ENCODE measurements around the gene DUSP16. TPM values are rescaled to one million over a fixed set of nuclear protein-coding genes. Genes with fewer than 3 reads are reported as not detected.

Gene DUSP16
- total RNA-seq, 1 donor from 2014 or later: 26.1 TPM

DNA sequence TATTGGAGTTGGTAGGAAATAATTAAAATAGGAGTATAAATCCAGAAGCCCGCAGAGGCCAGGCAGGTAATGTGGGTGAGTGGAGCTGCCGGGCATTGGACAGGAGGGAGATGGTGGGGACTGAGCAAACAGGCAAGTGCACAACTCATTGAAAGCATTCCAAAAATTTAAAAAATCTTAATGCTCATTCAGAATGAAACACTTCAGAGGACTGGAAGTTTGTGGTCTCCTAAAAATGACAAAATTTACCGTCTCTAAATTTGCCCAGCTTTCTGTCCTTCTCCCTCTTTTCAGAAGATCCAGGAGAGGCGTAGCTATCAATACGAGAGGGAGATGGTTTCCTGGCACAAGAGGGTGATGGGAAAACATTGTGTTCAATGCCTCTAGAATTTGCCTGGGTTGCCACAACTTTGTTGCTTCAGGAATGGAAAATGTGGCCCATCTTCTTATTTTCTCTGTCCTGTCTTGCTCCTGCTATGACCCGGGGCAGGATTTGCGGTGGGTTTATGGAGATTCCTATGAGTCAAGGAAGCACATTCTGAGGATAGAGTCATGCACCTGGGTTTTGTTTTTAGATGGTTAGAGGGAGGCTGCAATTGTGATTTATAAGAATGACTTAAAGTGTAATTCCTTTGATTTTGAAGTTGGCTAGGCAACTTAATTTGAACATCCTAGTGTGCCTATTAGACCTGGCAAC lies 133.6 kb downstream of the DUSP16 start:
- Histone ChIP-seq H3K79me2 (ENCODE audit: low read depth) (no peaks in the 10 kb centered on the region), H3K36me3 (no peaks in the 10 kb centered on the region), H3K4me3 (no peak overlapping the region), H3F3A (ENCODE audit: low read depth) (no peaks in the 10 kb centered on the region), H3K4me1 (no peaks in the 10 kb centered on the region), H2AFZ (replicated peaks) (no peak overlapping the region), H3K4me2 (no peak overlapping the region), H3K9me3 (ENCODE audit: low read depth) (peaks cover 1% of the 10 kb centered on the region), H3K27me3 (no peaks in the 10 kb centered on the region), H3K27ac (no peak overlapping the region), H3K9ac (no peak overlapping the region), H4K20me1 (ENCODE audit: low read depth) (no peaks in the 10 kb centered on the region)
- Mint-ChIP-seq H3K27ac (no peak overlapping the region), H3K4me1 (no peaks in the 10 kb centered on the region), H3K36me3 (peaks cover 5% of the 10 kb centered on the region), H3K4me3 (no peak overlapping the region), H3K9me3 (peaks cover 12% of the 10 kb centered on the region), H3K27me3 (ENCODE audit: insufficient read depth, low read depth) (no peaks in the 10 kb centered on the region)
- no peak for DNase-seq (ENCODE audit: low spot score)
- no peak for TF ChIP-seq EZH2 (IDR thresholded peaks at IDR 0.05)
- TF ChIP-seq, protein P1, sequence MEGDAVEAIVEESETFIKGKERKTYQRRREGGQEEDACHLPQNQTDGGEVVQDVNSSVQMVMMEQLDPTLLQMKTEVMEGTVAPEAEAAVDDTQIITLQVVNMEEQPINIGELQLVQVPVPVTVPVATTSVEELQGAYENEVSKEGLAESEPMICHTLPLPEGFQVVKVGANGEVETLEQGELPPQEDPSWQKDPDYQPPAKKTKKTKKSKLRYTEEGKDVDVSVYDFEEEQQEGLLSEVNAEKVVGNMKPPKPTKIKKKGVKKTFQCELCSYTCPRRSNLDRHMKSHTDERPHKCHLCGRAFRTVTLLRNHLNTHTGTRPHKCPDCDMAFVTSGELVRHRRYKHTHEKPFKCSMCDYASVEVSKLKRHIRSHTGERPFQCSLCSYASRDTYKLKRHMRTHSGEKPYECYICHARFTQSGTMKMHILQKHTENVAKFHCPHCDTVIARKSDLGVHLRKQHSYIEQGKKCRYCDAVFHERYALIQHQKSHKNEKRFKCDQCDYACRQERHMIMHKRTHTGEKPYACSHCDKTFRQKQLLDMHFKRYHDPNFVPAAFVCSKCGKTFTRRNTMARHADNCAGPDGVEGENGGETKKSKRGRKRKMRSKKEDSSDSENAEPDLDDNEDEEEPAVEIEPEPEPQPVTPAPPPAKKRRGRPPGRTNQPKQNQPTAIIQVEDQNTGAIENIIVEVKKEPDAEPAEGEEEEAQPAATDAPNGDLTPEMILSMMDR (IDR thresholded peaks at IDR 0.05): no peak
- no peak for TF ChIP-seq EZH2phosphoT487 (IDR thresholded peaks at IDR 0.05)

GRCh38 chr12:12428047-12428446 lies 134.6 kb downstream of the DUSP16 start:
- H3K27ac Mint-ChIP-seq: no peak overlapping the region

DNA sequence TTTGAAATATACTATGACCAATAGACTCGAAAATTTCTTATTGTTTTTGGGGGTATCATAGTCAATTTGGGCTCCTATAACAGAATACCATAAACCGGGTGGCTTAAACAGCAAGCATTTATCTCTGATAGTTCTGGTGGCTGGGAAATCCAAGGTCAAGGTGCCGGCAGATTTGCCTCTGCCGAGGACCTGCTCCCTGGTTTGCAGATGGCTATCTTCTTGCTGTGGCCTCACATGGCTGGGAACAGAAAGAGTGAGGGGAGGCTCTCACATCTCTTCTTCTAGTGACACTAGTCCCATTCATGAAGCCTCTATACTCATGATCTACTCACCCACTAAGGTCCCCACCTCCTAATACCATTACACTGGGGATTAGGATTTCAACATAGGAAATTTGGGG lies 135.1 kb downstream of the DUSP16 start:
- TF ChIP-seq, protein P1 (IDR thresholded peaks at IDR 0.05): no peak
- TF ChIP-seq EZH2phosphoT487 (IDR thresholded peaks at IDR 0.05) (no peak), EZH2 (IDR thresholded peaks at IDR 0.05) (no peak)
- H3K27ac ChIP-seq: no peak overlapping the region
- no peak for DNase-seq (ENCODE audit: low spot score)
- H3F3A ChIP-seq (ENCODE audit: low read depth): no peaks in the 10 kb centered on the region
- no peaks in the 10 kb centered on the region for H3K36me3 ChIP-seq
- Mint-ChIP-seq H3K4me1 (no peaks in the 10 kb centered on the region), H3K9me3 (peaks cover 23% of the 10 kb centered on the region), H3K27ac (no peak overlapping the region), H3K4me3 (no peak overlapping the region), H3K27me3 (ENCODE audit: insufficient read depth, low read depth) (no peaks in the 10 kb centered on the region), H3K36me3 (peaks cover 9% of the 10 kb centered on the region)
- no peaks in the 10 kb centered on the region for H3K27me3 ChIP-seq
- H3K4me3 ChIP-seq: no peak overlapping the region
- no peaks in the 10 kb centered on the region for H3K79me2 ChIP-seq (ENCODE audit: low read depth)
- no peak overlapping the region for H2AFZ ChIP-seq (replicated peaks)
- H3K9me3 ChIP-seq (ENCODE audit: low read depth): peaks cover 15% of the 10 kb centered on the region
- H3K4me1 ChIP-seq: no peaks in the 10 kb centered on the region
- H4K20me1 ChIP-seq (ENCODE audit: low read depth): no peaks in the 10 kb centered on the region
- no peak overlapping the region for H3K4me2 ChIP-seq
- H3K9ac ChIP-seq: no peak overlapping the region

More at GRCh38 chr12:12428047-12428446, 134.6 kb downstream of the DUSP16 start:
- Mint-ChIP-seq H3K4me3 (no peak overlapping the region), H3K27me3 (ENCODE audit: insufficient read depth, low read depth) (no peaks in the 10 kb centered on the region), H3K36me3 (peaks cover 9% of the 10 kb centered on the region), H3K4me1 (no peaks in the 10 kb centered on the region), H3K9me3 (peaks cover 22% of the 10 kb centered on the region)
- no peak overlapping the region for H2AFZ ChIP-seq (replicated peaks)
- H3K36me3 ChIP-seq: no peaks in the 10 kb centered on the region
- no peak overlapping the region for H3K4me2 ChIP-seq
- no peaks in the 10 kb centered on the region for H4K20me1 ChIP-seq (ENCODE audit: low read depth)
- H3K27ac ChIP-seq: no peak overlapping the region
- no peak overlapping the region for H3K9ac ChIP-seq
- no peaks in the 10 kb centered on the region for H3F3A ChIP-seq (ENCODE audit: low read depth)
- H3K9me3 ChIP-seq (ENCODE audit: low read depth): peaks cover 12% of the 10 kb centered on the region
- no peaks in the 10 kb centered on the region for H3K79me2 ChIP-seq (ENCODE audit: low read depth)
- no peak for TF ChIP-seq EZH2 (IDR thresholded peaks at IDR 0.05)
- TF ChIP-seq EZH2phosphoT487 (IDR thresholded peaks at IDR 0.05): no peak
- TF ChIP-seq, protein P1 (IDR thresholded peaks at IDR 0.05): no peak
- no peak for DNase-seq (ENCODE audit: low spot score)
- no peak overlapping the region for H3K4me3 ChIP-seq
- H3K27me3 ChIP-seq: no peaks in the 10 kb centered on the region
- no peaks in the 10 kb centered on the region for H3K4me1 ChIP-seq

All from neural progenitor cell (in vitro differentiated cells).